ENCODE results near the gene COX5A. TPM values are rescaled to one million over a fixed set of nuclear protein-coding genes. Genes with fewer than 3 reads are reported as not detected.

COX5A gene
- total RNA-seq, result 56.7 TPM

GRCh38 chr15:74937590-74938371 lies at the start of gene COX5A:
TSS of gene COX5A (minus strand) at chr15:74938073. CDS start at chr15:74938014, 59 bp downstream.

GRCh38 chr15:74956648-74957475 lies 19.0 kb upstream of the COX5A start, which contains the start of gene RPP25:
TSS of gene RPP25 (minus strand) at chr15:74956772. CDS start at chr15:74956583, 189 bp downstream.

GRCh38 chr15:74906450-74907162 lies 31.3 kb downstream of the COX5A start, which contains the start of gene FAM219B:
TSS of gene FAM219B (minus strand) at chr15:74906851. CDS start at chr15:74906800, 51 bp downstream.

GRCh38 chr15:74889883-74890664 lies 47.8 kb downstream of the COX5A start, which contains the start of gene MPI:
TSS of gene MPI (plus strand) at chr15:74890042. CDS start at chr15:74890074, 32 bp downstream.

GRCh38 chr15:74873036-74873755 lies 64.7 kb downstream of the COX5A start, which contains the start of gene SCAMP2:
TSS of gene SCAMP2 (minus strand) at chr15:74873365. CDS start at chr15:74873255, 110 bp downstream.

Other genes starting within 250 kb of the COX5A start
- gene EDC3, start 242.0 kb downstream of the COX5A start, total RNA-seq, result 27.1 TPM
- 0.55 TPM for gene CYP1A1, start 212.5 kb downstream of the COX5A start, total RNA-seq
- gene CYP1A2, start 189.2 kb downstream of the COX5A start, total RNA-seq, result not detected
- gene CSK, start 156.0 kb downstream of the COX5A start, total RNA-seq, result 39.9 TPM
- gene LMAN1L, start 125.2 kb downstream of the COX5A start, total RNA-seq, result 3.0 TPM
- 42.8 TPM for gene CPLX3, start 111.4 kb downstream of the COX5A start, total RNA-seq
- 72.3 TPM for gene ULK3, start 94.9 kb downstream of the COX5A start, total RNA-seq
- gene SCAMP2, start 64.7 kb downstream of the COX5A start, total RNA-seq, result 30.4 TPM
- gene MPI, start 48.0 kb downstream of the COX5A start, total RNA-seq, result 106 TPM
- 75.3 TPM for gene FAM219B, start 31.2 kb downstream of the COX5A start, total RNA-seq
- gene RPP25, start 18.7 kb upstream of the COX5A start, total RNA-seq, result 4.2 TPM
- 34.9 TPM for gene SCAMP5, start 57.5 kb upstream of the COX5A start, total RNA-seq
- gene PPCDC, start 85.5 kb upstream of the COX5A start, total RNA-seq, result 23.6 TPM